Stomach (tissue), 4 donors: ENCODE measurements around the gene C9orf40.

Experiments
- EP300 ChIP-seq: sonication (generic); formaldehyde crosslinking; IDR thresholded peaks from one replicate; pipeline ENCODE4 v1.6.1; 2017; ENCODE audit warnings: antibody characterized with exemption
- POLR2A ChIP-seq, 4 donors: fragments of 450-650 bp; IDR thresholded peaks; one replicate each; pipeline ENCODE4 v1.6.1; 2016; ENCODE audit warnings: antibody characterized with exemption in 4 of 4, control low read depth in 2 of 4, mild to moderate bottlenecking in 1 of 4, moderate library complexity in 1 of 4
- TF ChIP-seq, protein P1 (sequence below), 7 experiments: fragments of 450-650 bp in 4 of 7; fragments of 200-600 bp in 3 of 7; sonication (generic) in 3 of 7; IDR thresholded peaks; one replicate each; pipeline ENCODE4 v1.5.1; 2016 to 2019; ENCODE audit warnings: antibody characterized with exemption in 7 of 7, control low read depth in 2 of 7, mild to moderate bottlenecking in 1 of 7

DNA sequence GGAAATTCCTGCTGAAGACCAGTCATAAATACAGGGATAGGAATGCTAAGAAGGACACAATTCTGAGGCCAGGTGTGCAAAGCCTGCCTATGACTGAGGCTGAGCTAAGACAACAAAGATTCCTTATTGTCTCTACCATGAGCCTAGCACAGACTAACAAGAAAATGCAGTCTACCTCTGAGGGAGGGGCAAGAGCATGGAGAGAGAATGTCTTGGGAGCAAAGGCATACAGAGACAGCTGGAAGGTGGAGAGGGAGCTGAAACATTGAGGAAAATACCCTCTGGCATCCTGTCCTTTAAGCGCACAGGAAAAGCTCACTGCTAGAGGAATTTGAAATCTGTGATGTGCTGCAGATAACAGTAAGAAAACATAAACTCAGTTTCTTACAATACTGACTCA is 8.8 kb upstream of the C9orf40 start:
- TF ChIP-seq, protein P1, sequence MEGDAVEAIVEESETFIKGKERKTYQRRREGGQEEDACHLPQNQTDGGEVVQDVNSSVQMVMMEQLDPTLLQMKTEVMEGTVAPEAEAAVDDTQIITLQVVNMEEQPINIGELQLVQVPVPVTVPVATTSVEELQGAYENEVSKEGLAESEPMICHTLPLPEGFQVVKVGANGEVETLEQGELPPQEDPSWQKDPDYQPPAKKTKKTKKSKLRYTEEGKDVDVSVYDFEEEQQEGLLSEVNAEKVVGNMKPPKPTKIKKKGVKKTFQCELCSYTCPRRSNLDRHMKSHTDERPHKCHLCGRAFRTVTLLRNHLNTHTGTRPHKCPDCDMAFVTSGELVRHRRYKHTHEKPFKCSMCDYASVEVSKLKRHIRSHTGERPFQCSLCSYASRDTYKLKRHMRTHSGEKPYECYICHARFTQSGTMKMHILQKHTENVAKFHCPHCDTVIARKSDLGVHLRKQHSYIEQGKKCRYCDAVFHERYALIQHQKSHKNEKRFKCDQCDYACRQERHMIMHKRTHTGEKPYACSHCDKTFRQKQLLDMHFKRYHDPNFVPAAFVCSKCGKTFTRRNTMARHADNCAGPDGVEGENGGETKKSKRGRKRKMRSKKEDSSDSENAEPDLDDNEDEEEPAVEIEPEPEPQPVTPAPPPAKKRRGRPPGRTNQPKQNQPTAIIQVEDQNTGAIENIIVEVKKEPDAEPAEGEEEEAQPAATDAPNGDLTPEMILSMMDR (IDR thresholded peaks at IDR 0.05) = no peak
- TF ChIP-seq EP300 = no peak
- no peak for TF ChIP-seq POLR2A (IDR thresholded peaks at IDR 0.05)
